GM12872 (cell line): ENCODE results near the gene LDLRAD3.

Experiments
- CTCF ChIP-seq: IDR thresholded peaks from 3 replicates; pipeline ENCODE4 v1.5.1; 2011; ENCODE audit warnings: low read depth, mild to moderate bottlenecking, low read length, moderate library complexity; ENCODE audit not compliant: insufficient read depth

Gene LDLRAD3

GRCh38 chr11:36142879-36143278 is 199.0 kb downstream of the LDLRAD3 start:
- no peak for TF ChIP-seq CTCF

GRCh38 chr11:36146437-36146836 is 202.6 kb downstream of the LDLRAD3 start:
- TF ChIP-seq CTCF: no peak

- no peak for TF ChIP-seq CTCF
These were observed 203.6 kb downstream of the LDLRAD3 start for GRCh38 chr11:36147491-36147890.

- TF ChIP-seq CTCF: no peak
These were observed 204.8 kb downstream of the LDLRAD3 start for GRCh38 chr11:36148701-36149100.

GRCh38 chr11:36149538-36150242 is 205.8 kb downstream of the LDLRAD3 start:
- peak; percentile 57 for TF ChIP-seq CTCF

GRCh38 chr11:36150986-36151385 is 207.1 kb downstream of the LDLRAD3 start:
- TF ChIP-seq CTCF: no peak

- no peak for TF ChIP-seq CTCF
These were observed 208.2 kb downstream of the LDLRAD3 start for GRCh38 chr11:36151933-36152580.
